Kidney glomerular epithelial cell (primary cell): ENCODE results near the gene EFEMP2.
A peak's percentile ranks its signal among the peaks of the same experiment; 100 is the strongest.

Experiments
- DNase-seq: peaks from one replicate; lab custom pipeline; 2025; lab: John Stamatoyannopoulos, UW

The EFEMP2 gene

GRCh38 chr11:65826984-65827735, 45.4 kb downstream of the EFEMP2 start:
- DNase-seq, result no peak

- no peak for DNase-seq
These were observed 49.6 kb downstream of the EFEMP2 start for GRCh38 chr11:65822776-65823528.

DNA sequence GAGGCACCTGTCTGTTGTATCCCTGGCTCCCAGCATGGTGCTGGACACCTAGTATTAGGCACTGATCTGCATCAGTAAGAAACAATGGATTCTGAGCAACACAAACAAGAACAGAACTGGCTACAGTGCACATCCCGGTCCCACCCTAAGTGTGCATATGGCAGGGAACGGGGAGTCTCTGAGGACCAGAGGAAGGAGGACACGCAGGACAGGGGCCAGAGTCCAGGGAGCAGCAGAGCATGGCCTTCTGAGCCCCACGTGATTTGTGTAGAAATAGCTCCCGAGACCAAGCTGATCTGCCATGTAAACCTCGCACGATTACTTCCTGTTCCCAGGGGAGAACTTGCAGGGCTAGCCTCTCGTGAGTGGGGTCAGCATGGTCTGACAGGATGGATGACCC, 51.5 kb downstream of the EFEMP2 start:
- DNase-seq, result no peak

GRCh38 chr11:65817835-65818680, 54.5 kb downstream of the EFEMP2 start:
- peak; percentile 86 for DNase-seq

GRCh38 chr11:65817312-65817834, 55.2 kb downstream of the EFEMP2 start:
- DNase-seq, result peak; percentile 31

- no peak for DNase-seq
These were observed 55.9 kb downstream of the EFEMP2 start for GRCh38 chr11:65816696-65817095.
